DND-41 (cell line): ENCODE measurements around the gene AKAP6.
"Not testable (repeated sequence)": the region's sequence is repeated elsewhere in the genome, so short reads cannot be mapped to it uniquely, and the experiment has no call there.

Experiments
- ATAC-seq: fragments of 200-7000 bp; cut with Tn5 transposase; 3 replicates; pipeline ENCODE4 v1.9.1; 2021; ENCODE audit warnings: low read depth; ENCODE audit not compliant: insufficient read depth
- DNase-seq: peaks from one replicate; pipeline ENCODE4 v3.0.0-alpha.2; 2020
- H2AFZ ChIP-seq: 2 replicates; pipeline ENCODE4 v1.6.0; 2012; ENCODE audit warnings: low read depth, low read length
- H3K27ac ChIP-seq: 2 replicates; pipeline ENCODE4 v1.5.1; 2012; ENCODE audit warnings: low read length, inconsistent platforms
- H3K27me3 ChIP-seq: fragments of 200-600 bp; sonication (generic); 2 replicates; pipeline ENCODE4 v1.6.0; 2012; ENCODE audit warnings: low read length, mild to moderate bottlenecking, inconsistent platforms; ENCODE audit not compliant: insufficient read depth, poor library complexity
- H3K36me3 ChIP-seq: 2 replicates; pipeline ENCODE4 v1.5.1; 2012; ENCODE audit warnings: low read length, inconsistent platforms; ENCODE audit not compliant: insufficient read depth
- H3K4me1 ChIP-seq: 2 replicates; pipeline ENCODE4 v1.5.1; 2012; ENCODE audit warnings: mild to moderate bottlenecking, low read length; ENCODE audit not compliant: insufficient read depth
- H3K4me2 ChIP-seq: 2 replicates; pipeline ENCODE4 v1.6.0; 2012; ENCODE audit warnings: mild to moderate bottlenecking, moderate library complexity, low read length, inconsistent platforms; ENCODE audit not compliant: insufficient read depth
- H3K4me3 ChIP-seq, 2 experiments: fragments of 200-600 bp in 1 of 2; shearing (Covaris generic) in 1 of 2; 2 replicates each; pipeline ENCODE4 v1.5.1; 2012 to 2016; ENCODE audit warnings: inconsistent platforms in 2 of 2, low read length in 2 of 2, mild to moderate bottlenecking in 2 of 2, low read depth in 1 of 2, moderate library complexity in 1 of 2
- H3K79me2 ChIP-seq: 2 replicates; pipeline ENCODE4 v1.6.0; 2012; ENCODE audit warnings: low read length, inconsistent platforms; ENCODE audit not compliant: insufficient read depth
- H3K9ac ChIP-seq: 2 replicates; pipeline ENCODE4 v1.6.0; 2012; ENCODE audit warnings: low read depth, mild to moderate bottlenecking, inconsistent platforms, low read length, moderate library complexity
- H3K9me3 ChIP-seq: 2 replicates; pipeline ENCODE4 v1.5.1; 2012; ENCODE audit warnings: low read length, moderate library complexity, mild to moderate bottlenecking, inconsistent platforms; ENCODE audit not compliant: insufficient read depth, severe bottlenecking
- H4K20me1 ChIP-seq: 2 replicates; pipeline ENCODE4 v1.6.0; 2012; ENCODE audit warnings: low read length; ENCODE audit not compliant: insufficient read depth
- EZH2 ChIP-seq: IDR thresholded peaks from 3 replicates; pipeline ENCODE4 v1.6.1; 2012; ENCODE audit warnings: borderline replicate concordance, low read depth, mild to moderate bottlenecking, moderate library complexity, low read length, inconsistent platforms; ENCODE audit not compliant: severe bottlenecking
- TF ChIP-seq, protein P1 (sequence below): IDR thresholded peaks from 2 replicates; pipeline ENCODE4 v1.5.1; 2012; ENCODE audit warnings: borderline replicate concordance, low read length, moderate library complexity, mild to moderate bottlenecking; ENCODE audit not compliant: poor library complexity, severe bottlenecking; ENCODE audit errors: extremely low read depth

AKAP6 gene

DNA sequence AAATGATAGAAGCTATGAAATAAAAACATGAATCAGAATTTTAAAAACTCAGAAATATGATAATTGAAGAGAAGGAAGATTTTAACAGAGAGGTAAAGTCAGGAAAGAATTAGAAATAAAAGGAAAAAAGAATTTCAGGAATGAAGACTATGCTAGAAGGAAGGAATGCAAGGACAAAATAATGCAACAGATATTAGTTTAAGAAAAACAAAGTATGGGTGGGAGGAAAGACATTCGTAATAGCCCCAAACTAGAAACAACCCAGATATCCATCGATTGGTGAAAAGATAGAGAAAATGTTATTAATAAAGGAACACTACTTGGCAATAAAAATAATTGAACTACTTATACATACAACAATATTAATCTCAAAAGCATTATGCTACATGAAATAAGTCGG, 129.6 kb downstream of the AKAP6 start:
- Histone ChIP-seq H3K27me3 (no peaks in the 10 kb centered on the region), H3K4me2 (no peak overlapping the region), H2AFZ (no peak overlapping the region), H3K4me3 (no peak overlapping the region), H3K27ac (no peak overlapping the region), H3K4me1 (no peaks in the 10 kb centered on the region), H3K36me3 (no peaks in the 10 kb centered on the region), H3K79me2 (no peaks in the 10 kb centered on the region), H4K20me1 (no peaks in the 10 kb centered on the region), H3K9ac (no peak overlapping the region), H3K9me3 (no peaks in the 10 kb centered on the region)
- no peak for TF ChIP-seq EZH2
- TF ChIP-seq, protein P1, sequence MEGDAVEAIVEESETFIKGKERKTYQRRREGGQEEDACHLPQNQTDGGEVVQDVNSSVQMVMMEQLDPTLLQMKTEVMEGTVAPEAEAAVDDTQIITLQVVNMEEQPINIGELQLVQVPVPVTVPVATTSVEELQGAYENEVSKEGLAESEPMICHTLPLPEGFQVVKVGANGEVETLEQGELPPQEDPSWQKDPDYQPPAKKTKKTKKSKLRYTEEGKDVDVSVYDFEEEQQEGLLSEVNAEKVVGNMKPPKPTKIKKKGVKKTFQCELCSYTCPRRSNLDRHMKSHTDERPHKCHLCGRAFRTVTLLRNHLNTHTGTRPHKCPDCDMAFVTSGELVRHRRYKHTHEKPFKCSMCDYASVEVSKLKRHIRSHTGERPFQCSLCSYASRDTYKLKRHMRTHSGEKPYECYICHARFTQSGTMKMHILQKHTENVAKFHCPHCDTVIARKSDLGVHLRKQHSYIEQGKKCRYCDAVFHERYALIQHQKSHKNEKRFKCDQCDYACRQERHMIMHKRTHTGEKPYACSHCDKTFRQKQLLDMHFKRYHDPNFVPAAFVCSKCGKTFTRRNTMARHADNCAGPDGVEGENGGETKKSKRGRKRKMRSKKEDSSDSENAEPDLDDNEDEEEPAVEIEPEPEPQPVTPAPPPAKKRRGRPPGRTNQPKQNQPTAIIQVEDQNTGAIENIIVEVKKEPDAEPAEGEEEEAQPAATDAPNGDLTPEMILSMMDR = no peak
- ATAC-seq (no peak), DNase-seq (no peak)

DNA sequence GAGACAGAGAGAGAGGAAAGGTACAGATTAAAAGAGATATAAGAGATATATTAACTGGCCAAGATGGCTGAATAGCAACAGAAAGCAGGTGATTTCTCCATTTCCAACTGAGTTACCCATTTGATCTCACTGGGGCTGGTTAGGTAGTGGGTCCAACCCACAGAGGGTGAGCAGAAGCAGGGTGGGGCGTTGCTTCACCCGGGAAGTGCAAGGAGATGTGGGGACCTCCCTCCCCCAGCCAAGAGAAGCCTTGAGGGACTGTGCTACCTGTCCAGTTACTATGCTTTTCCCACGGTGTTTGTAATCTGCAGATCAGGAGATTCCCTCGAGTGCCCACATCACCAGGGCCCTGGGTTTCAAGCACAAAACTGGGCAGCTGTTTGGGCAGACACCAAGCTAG, 131.2 kb downstream of the AKAP6 start:
- no peaks in the 10 kb centered on the region for H3K27me3 ChIP-seq
- H3K4me1 ChIP-seq = no peaks in the 10 kb centered on the region
- no peaks in the 10 kb centered on the region for H4K20me1 ChIP-seq
- TF ChIP-seq EZH2 = no peak
- TF ChIP-seq, protein P1 = no peak
- no peak overlapping the region for H3K9ac ChIP-seq
- H3K27ac ChIP-seq = no peak overlapping the region
- no peaks in the 10 kb centered on the region for H3K36me3 ChIP-seq
- H3K4me3 ChIP-seq = no peak overlapping the region
- H2AFZ ChIP-seq = no peak overlapping the region
- ATAC-seq (no peak), DNase-seq (no peak)
- H3K79me2 ChIP-seq = no peaks in the 10 kb centered on the region
- H3K4me2 ChIP-seq = no peak overlapping the region
- H3K9me3 ChIP-seq = no peaks in the 10 kb centered on the region

DNA sequence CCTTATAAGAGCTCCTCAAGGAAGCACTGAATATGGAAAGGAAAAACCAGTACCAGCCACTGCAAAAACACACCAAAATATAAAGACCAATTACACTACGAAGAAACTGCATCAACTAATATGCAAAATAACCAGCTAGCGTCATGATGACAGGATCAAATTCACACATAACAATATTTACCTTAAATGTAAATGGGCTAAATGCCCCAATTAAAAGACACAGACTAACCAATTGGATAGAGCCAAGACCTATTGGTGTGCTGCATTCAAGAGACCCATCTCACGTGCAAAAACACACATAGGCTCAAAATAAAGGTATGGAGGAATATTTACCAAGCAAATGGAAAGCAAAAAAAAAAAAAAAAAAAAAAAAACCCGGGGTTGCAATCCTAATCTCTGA, 133.5 kb downstream of the AKAP6 start:
- not testable (repeated sequence) for H3K27me3 ChIP-seq, H3K4me1 ChIP-seq, H3K27ac ChIP-seq, H4K20me1 ChIP-seq, H3K9ac ChIP-seq, DNase-seq, H3K4me3 ChIP-seq, H3K79me2 ChIP-seq, H3K4me2 ChIP-seq, ATAC-seq, H3K36me3 ChIP-seq, H2AFZ ChIP-seq, H3K9me3 ChIP-seq

DNA sequence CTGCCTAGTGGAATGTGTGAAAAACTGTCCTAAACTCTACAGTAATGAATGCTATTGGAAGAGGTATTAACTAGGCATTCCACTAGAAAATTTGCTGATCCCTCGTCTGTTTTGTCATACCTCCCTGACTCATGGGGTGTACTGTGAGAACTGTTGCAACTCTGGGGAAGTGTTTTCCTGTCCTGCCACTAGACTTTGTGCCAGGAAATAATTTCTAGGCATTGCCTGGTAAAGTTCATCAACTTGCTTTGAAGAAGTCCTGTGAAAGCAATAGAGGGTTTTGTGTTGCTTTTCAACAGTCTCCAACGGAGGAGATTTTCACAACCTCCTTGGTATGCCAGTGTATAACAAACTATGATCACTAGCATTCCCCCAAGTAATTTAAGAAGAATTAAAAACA, 139.9 kb downstream of the AKAP6 start:
- peaks cover 8% of the 10 kb centered on the region for H3K27me3 ChIP-seq
- H3K4me2 ChIP-seq = no peak overlapping the region
- H3K79me2 ChIP-seq = no peaks in the 10 kb centered on the region
- no peak overlapping the region for H3K27ac ChIP-seq
- H3K4me3 ChIP-seq = no peak overlapping the region
- H4K20me1 ChIP-seq = no peaks in the 10 kb centered on the region
- H3K9me3 ChIP-seq = no peaks in the 10 kb centered on the region
- no peaks in the 10 kb centered on the region for H3K4me1 ChIP-seq
- ATAC-seq (no peak), DNase-seq (no peak)
- TF ChIP-seq EZH2 = no peak
- TF ChIP-seq, protein P1 = no peak
- H3K36me3 ChIP-seq = no peaks in the 10 kb centered on the region
- H2AFZ ChIP-seq = no peak overlapping the region
- no peak overlapping the region for H3K9ac ChIP-seq
